Ascending aorta (tissue), 2 donors: ENCODE results near the gene RASGRP3. TPM values are rescaled to one million over a fixed set of nuclear protein-coding genes. Genes with fewer than 3 reads are reported as not detected.

Experiments used
- DNase-seq, 2 donors: peaks; one replicate each; pipeline ENCODE4 v3.0.0-alpha.2; 2019; ENCODE audit warnings: low spot score in 2 of 2
- H3K27ac ChIP-seq, 2 donors: fragments of 200-600 bp; sonication (generic); one replicate each; pipeline ENCODE4 v1.5.1; 2016 to 2017; ENCODE audit warnings: mild to moderate bottlenecking in 1 of 2
- H3K27me3 ChIP-seq: fragments of 200-600 bp; sonication (generic); one replicate; pipeline ENCODE4 v1.5.1; 2017
- H3K36me3 ChIP-seq, 2 donors: fragments of 200-600 bp; sonication (generic); one replicate each; pipeline ENCODE4 v1.5.1; 2016
- H3K4me1 ChIP-seq, 2 donors: fragments of 200-600 bp; sonication (generic); one replicate each; pipeline ENCODE4 v1.5.1; 2016 to 2017; ENCODE audit warnings: mild to moderate bottlenecking in 1 of 2
- H3K4me3 ChIP-seq, 2 donors: fragments of 200-600 bp; sonication (generic); one replicate each; pipeline ENCODE4 v1.5.1; 2016 to 2017; ENCODE audit warnings: mild to moderate bottlenecking in 1 of 2
- H3K9me3 ChIP-seq, 2 donors: fragments of 200-600 bp; sonication (generic); one replicate each; pipeline ENCODE4 v1.5.1; 2016
- intact Hi-C: fragments of 100-400 bp; cut with DNase I; formaldehyde crosslinking; loops from one replicate; pipeline ENCODE4 v1.15.1; 2023
- total RNA-seq: library from RNA; depleted of rRNA; stranded (reverse); fragments of >200 nt; gene quantifications from one replicate; pipeline ENCODE4 v1.1.0, GENCODE V29; 2016
- TF ChIP-seq, protein P1 (sequence below), 3 experiments: fragments of 200-600 bp in 2 of 3; fragments of 450-650 bp in 1 of 3; sonication (generic) in 2 of 3; IDR thresholded peaks; one replicate each; pipeline ENCODE4 v1.5.1; 2016 to 2019; ENCODE audit warnings: antibody characterized with exemption in 3 of 3, mild to moderate bottlenecking in 1 of 3, moderate library complexity in 1 of 3

The RASGRP3 gene
- total RNA-seq, 1 donor from 2014 or later: 1.6 TPM

- no peak overlapping the region for H3K4me3 ChIP-seq
- no peaks in the 10 kb centered on the region for H3K9me3 ChIP-seq
- no peaks in the 10 kb centered on the region for H3K36me3 ChIP-seq
- TF ChIP-seq, protein P1, sequence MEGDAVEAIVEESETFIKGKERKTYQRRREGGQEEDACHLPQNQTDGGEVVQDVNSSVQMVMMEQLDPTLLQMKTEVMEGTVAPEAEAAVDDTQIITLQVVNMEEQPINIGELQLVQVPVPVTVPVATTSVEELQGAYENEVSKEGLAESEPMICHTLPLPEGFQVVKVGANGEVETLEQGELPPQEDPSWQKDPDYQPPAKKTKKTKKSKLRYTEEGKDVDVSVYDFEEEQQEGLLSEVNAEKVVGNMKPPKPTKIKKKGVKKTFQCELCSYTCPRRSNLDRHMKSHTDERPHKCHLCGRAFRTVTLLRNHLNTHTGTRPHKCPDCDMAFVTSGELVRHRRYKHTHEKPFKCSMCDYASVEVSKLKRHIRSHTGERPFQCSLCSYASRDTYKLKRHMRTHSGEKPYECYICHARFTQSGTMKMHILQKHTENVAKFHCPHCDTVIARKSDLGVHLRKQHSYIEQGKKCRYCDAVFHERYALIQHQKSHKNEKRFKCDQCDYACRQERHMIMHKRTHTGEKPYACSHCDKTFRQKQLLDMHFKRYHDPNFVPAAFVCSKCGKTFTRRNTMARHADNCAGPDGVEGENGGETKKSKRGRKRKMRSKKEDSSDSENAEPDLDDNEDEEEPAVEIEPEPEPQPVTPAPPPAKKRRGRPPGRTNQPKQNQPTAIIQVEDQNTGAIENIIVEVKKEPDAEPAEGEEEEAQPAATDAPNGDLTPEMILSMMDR (IDR thresholded peaks at IDR 0.05): no peak
- no peak overlapping the region for H3K27ac ChIP-seq
- no peaks in the 10 kb centered on the region for H3K4me1 ChIP-seq
- no peak for DNase-seq
- H3K27me3 ChIP-seq: no peaks in the 10 kb centered on the region
- intact Hi-C loops: no loop called here
Observed at GRCh38 chr2:33494877-33495641, 18.6 kb downstream of the RASGRP3 start.

- Histone ChIP-seq H3K9me3 (no peaks in the 10 kb centered on the region), H3K4me1 (no peaks in the 10 kb centered on the region), H3K4me3 (no peak overlapping the region), H3K36me3 (no peaks in the 10 kb centered on the region), H3K27ac (no peak overlapping the region), H3K27me3 (no peaks in the 10 kb centered on the region)
- TF ChIP-seq, protein P1 (IDR thresholded peaks at IDR 0.05): no peak
- DNase-seq: no peak
- intact Hi-C loops: no loop called here
Observed at GRCh38 chr2:33495683-33496082, 19.2 kb downstream of the RASGRP3 start.

DNA sequence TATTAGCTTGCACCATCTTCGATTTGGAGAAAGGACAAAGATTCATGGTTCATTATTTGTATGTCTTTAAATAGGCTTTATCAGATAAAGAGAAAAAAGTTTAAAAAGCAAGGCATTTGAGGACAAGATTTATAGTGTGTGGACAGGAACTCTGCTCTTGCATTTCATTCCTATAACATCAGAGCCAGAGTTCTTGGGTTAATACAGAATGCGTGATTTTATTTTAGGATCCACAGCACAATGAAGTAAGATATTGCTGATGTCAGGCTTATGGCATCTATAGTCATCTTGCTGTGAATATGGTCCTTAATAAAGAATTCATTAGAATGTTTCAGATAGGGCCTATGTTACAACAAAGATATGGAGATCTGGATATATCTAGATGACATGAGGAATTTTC is 19.7 kb downstream of the RASGRP3 start:
- no peak for DNase-seq
- no peaks in the 10 kb centered on the region for H3K9me3 ChIP-seq
- no peaks in the 10 kb centered on the region for H3K4me1 ChIP-seq
- H3K36me3 ChIP-seq: no peaks in the 10 kb centered on the region
- no peak overlapping the region for H3K4me3 ChIP-seq
- TF ChIP-seq, protein P1 (IDR thresholded peaks at IDR 0.05): no peak
- H3K27ac ChIP-seq: no peak overlapping the region
- intact Hi-C loops: no loop called here
- H3K27me3 ChIP-seq: no peaks in the 10 kb centered on the region

DNA sequence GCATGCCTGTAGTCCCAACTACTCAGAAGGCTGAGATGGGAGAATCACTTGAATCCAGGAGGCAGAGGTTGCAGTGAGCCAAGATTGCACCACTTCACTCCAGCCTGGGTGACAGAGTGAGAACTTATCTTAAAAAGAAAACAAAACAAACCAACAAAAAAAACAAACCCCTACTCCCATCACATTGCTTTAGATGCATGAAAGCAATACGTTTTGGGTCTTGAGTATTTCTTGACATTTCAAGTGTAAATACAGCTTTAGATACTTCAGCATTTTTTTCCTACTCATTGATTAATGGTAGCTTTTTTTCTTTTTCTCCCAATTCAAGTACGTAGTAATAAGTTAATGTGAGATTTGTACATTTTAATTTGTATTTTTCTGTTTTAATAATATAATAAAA is 20.3 kb downstream of the RASGRP3 start:
- intact Hi-C loops: no loop called here
- no peaks in the 10 kb centered on the region for H3K27me3 ChIP-seq
- H3K36me3 ChIP-seq: no peaks in the 10 kb centered on the region
- no peak overlapping the region for H3K27ac ChIP-seq
- TF ChIP-seq, protein P1 (IDR thresholded peaks at IDR 0.05): no peak
- no peak overlapping the region for H3K4me3 ChIP-seq
- DNase-seq: no peak
- H3K9me3 ChIP-seq: no peaks in the 10 kb centered on the region
- H3K4me1 ChIP-seq: no peaks in the 10 kb centered on the region

- TF ChIP-seq, protein P1 (IDR thresholded peaks at IDR 0.05): no peak
- Histone ChIP-seq H3K9me3 (no peaks in the 10 kb centered on the region), H3K36me3 (no peaks in the 10 kb centered on the region), H3K27ac (no peak overlapping the region), H3K4me3 (no peak overlapping the region), H3K4me1 (no peaks in the 10 kb centered on the region), H3K27me3 (no peaks in the 10 kb centered on the region)
- intact Hi-C loops: no loop called here
- no peak for DNase-seq
Observed at GRCh38 chr2:33497221-33497650, 20.8 kb downstream of the RASGRP3 start.
